Measurements from ENCODE around the gene CYLD. TPM values are rescaled to one million over a fixed set of nuclear protein-coding genes. Genes with fewer than 3 reads are reported as not detected.

Gene CYLD
- total RNA-seq, 4 donors from 2014 or later = 5.2 to 56.5 (median 34.1) TPM

GRCh38 chr16:50848755-50849514 lies 107.0 kb downstream of the CYLD start:
- intact Hi-C loops (cut with DNase I; ENCODE audit: low total_unique reads) = no loop called here

More at GRCh38 chr16:50848755-50849514, 107.0 kb downstream of the CYLD start:
- 79 to 82% methylated on average over 5 to 7 of the region's 7 CpGs for WGBS, 2 donors (ENCODE audit: low coverage in 1 of 2)
- Histone ChIP-seq H3K4me1 (no peaks in the 10 kb centered on the region), H3K27ac (no peak overlapping the region), H3K27me3 (peaks cover 3% of the 10 kb centered on the region), H3K9me3 (no peaks in the 10 kb centered on the region), H3K4me3 (no peak overlapping the region), H3K36me3 (no peaks in the 10 kb centered on the region)
- no peak for TF ChIP-seq EP300 (IDR thresholded peaks at IDR 0.05; ENCODE audit: low read depth)
- no peak for DNase-seq
- in situ Hi-C loops (cut with MboI; ENCODE audit: low pct_ligation_motif_present in 1 of 4, low pct_unique_long_range_greater_than_20kb in 1 of 4, low sequenced_read_pairs in 3 of 4) = loop anchor here in 1 of 4 donors (25.0 kb wide), 1 partner anchor 88 kb away; no protein-coding TSS in a partner anchor

Small RNA genes within 50 kb of the gene (small RNA-seq; reads per million reads assigned to genes)
- gene MIR3181 = 0 to 0.28 (median 0) reads per million in 4 donors

Other genes starting within 250 kb of the CYLD start
- gene NKD1, start 193.7 kb upstream of the CYLD start, total RNA-seq = 10 to 100 TPM in 1 of 4 donors, 1 to 10 TPM in 3; 1.7 to 98.1 (median 2.5) TPM
- gene SNX20, start 60.8 kb upstream of the CYLD start, total RNA-seq = 1 to 10 TPM in 3 of 4 donors, under 1 TPM in 1; 0.20 to 4.3 (median 2.6) TPM
- 1 to 10 TPM in 2 of 4 donors, under 1 TPM in 1, not detected in 1; 0.41 to 2.6 (median 2.2) TPM for gene NOD2, start 48.5 kb upstream of the CYLD start, total RNA-seq

Measured in transverse colon (tissue), 4 donors.